ENCODE results near the gene MERTK.

MERTK gene

GRCh38 chr2:111945444-111946293 lies 47.3 kb downstream of the MERTK start:
- TF ChIP-seq, protein P1, sequence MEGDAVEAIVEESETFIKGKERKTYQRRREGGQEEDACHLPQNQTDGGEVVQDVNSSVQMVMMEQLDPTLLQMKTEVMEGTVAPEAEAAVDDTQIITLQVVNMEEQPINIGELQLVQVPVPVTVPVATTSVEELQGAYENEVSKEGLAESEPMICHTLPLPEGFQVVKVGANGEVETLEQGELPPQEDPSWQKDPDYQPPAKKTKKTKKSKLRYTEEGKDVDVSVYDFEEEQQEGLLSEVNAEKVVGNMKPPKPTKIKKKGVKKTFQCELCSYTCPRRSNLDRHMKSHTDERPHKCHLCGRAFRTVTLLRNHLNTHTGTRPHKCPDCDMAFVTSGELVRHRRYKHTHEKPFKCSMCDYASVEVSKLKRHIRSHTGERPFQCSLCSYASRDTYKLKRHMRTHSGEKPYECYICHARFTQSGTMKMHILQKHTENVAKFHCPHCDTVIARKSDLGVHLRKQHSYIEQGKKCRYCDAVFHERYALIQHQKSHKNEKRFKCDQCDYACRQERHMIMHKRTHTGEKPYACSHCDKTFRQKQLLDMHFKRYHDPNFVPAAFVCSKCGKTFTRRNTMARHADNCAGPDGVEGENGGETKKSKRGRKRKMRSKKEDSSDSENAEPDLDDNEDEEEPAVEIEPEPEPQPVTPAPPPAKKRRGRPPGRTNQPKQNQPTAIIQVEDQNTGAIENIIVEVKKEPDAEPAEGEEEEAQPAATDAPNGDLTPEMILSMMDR (IDR thresholded peaks at IDR 0.05; ENCODE audit: low read depth, low read length), result no peak
- no peaks in the 10 kb centered on the region for H3K27me3 ChIP-seq (ENCODE audit: insufficient read depth, low read depth, severe bottlenecking)
- no peaks in the 10 kb centered on the region for H3K9me3 ChIP-seq (ENCODE audit: severe bottlenecking)
- H3K36me3 ChIP-seq, result no peaks in the 10 kb centered on the region
- no peak overlapping the region for H3K4me3 ChIP-seq (ENCODE audit: low read depth, low read length)
- DNase-seq, result no peak
- no peak overlapping the region for H3K27ac ChIP-seq

DNA sequence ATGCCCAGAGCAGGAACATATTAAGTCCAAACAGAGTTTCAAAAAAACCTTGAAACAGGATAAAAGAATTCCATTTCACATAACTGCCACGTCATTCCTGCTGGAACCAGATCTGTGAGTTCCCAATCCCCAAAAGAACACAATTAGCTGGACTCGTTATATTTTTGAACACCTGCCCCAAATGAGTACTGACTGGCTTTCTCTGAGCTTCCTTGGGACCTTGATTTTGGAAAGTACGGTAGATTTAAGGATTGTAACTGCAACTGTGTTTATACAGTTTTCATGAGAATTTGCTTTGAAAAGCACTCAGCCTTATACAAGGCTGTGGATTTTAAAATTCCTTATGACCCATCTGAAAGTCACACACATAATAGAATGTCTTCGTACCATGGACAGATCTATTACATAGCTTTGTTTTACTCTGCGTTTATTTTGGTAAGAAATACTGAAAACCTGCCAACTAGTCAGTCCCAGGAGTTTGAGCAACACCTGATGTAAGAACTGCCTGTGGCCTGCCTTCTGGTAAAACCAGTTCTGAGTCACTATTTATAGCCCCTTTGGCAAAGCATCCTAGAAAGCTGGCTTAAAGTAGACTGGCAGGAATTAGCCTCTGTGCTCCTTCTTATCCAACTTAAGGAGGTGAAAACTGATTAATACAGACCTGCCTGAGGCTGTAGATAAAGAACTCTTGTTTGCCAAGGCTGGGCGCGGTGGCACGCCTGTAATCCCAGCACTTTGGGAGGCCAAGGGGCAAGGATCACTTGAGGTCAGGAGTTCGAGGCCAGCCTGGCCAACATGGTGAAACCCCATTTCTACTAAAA lies 48.1 kb downstream of the MERTK start:
- H3K27ac ChIP-seq, result no peak overlapping the region
- DNase-seq, result peak; percentile 27
- no peak overlapping the region for H3K4me3 ChIP-seq (ENCODE audit: low read depth, low read length)
- TF ChIP-seq, protein P1 (IDR thresholded peaks at IDR 0.05; ENCODE audit: low read depth, low read length), result no peak
- no peaks in the 10 kb centered on the region for H3K27me3 ChIP-seq (ENCODE audit: insufficient read depth, low read depth, severe bottlenecking)
- H3K36me3 ChIP-seq, result no peaks in the 10 kb centered on the region
- no peaks in the 10 kb centered on the region for H3K9me3 ChIP-seq (ENCODE audit: severe bottlenecking)

- Histone ChIP-seq H3K36me3 (no peaks in the 10 kb centered on the region), H3K27me3 (ENCODE audit: insufficient read depth, low read depth, severe bottlenecking) (no peaks in the 10 kb centered on the region), H3K9me3 (ENCODE audit: severe bottlenecking) (no peaks in the 10 kb centered on the region), H3K4me3 (ENCODE audit: low read depth, low read length) (no peak overlapping the region), H3K27ac (no peak overlapping the region)
- no peak for DNase-seq
- TF ChIP-seq, protein P1 (IDR thresholded peaks at IDR 0.05; ENCODE audit: low read depth, low read length), result no peak
Measured at GRCh38 chr2:111947219-111947618, 48.8 kb downstream of the MERTK start.

GRCh38 chr2:111948832-111949231 lies 50.4 kb downstream of the MERTK start:
- Histone ChIP-seq H3K27ac (no peak overlapping the region), H3K4me3 (ENCODE audit: low read depth, low read length) (no peak overlapping the region), H3K27me3 (ENCODE audit: insufficient read depth, low read depth, severe bottlenecking) (no peaks in the 10 kb centered on the region), H3K9me3 (ENCODE audit: severe bottlenecking) (no peaks in the 10 kb centered on the region), H3K36me3 (no peaks in the 10 kb centered on the region)
- DNase-seq, result no peak
- TF ChIP-seq, protein P1 (IDR thresholded peaks at IDR 0.05; ENCODE audit: low read depth, low read length), result no peak

- TF ChIP-seq, protein P1 (IDR thresholded peaks at IDR 0.05; ENCODE audit: low read depth, low read length), result no peak
- Histone ChIP-seq H3K4me3 (ENCODE audit: low read depth, low read length) (no peak overlapping the region), H3K36me3 (no peaks in the 10 kb centered on the region), H3K27me3 (ENCODE audit: insufficient read depth, low read depth, severe bottlenecking) (no peaks in the 10 kb centered on the region), H3K9me3 (ENCODE audit: severe bottlenecking) (no peaks in the 10 kb centered on the region), H3K27ac (no peak overlapping the region)
- DNase-seq, result no peak
Measured at GRCh38 chr2:111950236-111950635, 51.8 kb downstream of the MERTK start.
